Fibroblast of the conjunctiva (primary cell): Measurements from ENCODE around the gene WIZ.
A peak's percentile ranks its signal among the peaks of the same experiment; 100 is the strongest.

Experiments used
- DNase-seq: peaks from one replicate; pipeline ENCODE4 v3.0.0-alpha.2; 2010; ENCODE audit warnings: low read depth

Gene WIZ

GRCh38 chr19:15443838-15444237 is 5.9 kb downstream of the WIZ start:
- DNase-seq = no peak

- no peak for DNase-seq
Observed at GRCh38 chr19:15443325-15443724, 6.4 kb downstream of the WIZ start.

GRCh38 chr19:15442142-15442920 is 7.4 kb downstream of the WIZ start:
- DNase-seq = no peak

GRCh38 chr19:15441317-15441716 is 8.4 kb downstream of the WIZ start:
- DNase-seq = no peak

- DNase-seq = no peak
Observed at GRCh38 chr19:15439821-15440641, 9.7 kb downstream of the WIZ start.

- DNase-seq = no peak
Observed at GRCh38 chr19:15439078-15439799, 10.5 kb downstream of the WIZ start.

GRCh38 chr19:15438577-15438976 is 11.2 kb downstream of the WIZ start:
- no peak for DNase-seq

GRCh38 chr19:15438124-15438496 is 11.6 kb downstream of the WIZ start:
- no peak for DNase-seq

GRCh38 chr19:15437355-15438123 is 12.2 kb downstream of the WIZ start:
- DNase-seq = no peak

GRCh38 chr19:15436826-15437110 is 13.0 kb downstream of the WIZ start:
- no peak for DNase-seq

GRCh38 chr19:15436012-15436825 is 13.5 kb downstream of the WIZ start:
- no peak for DNase-seq

GRCh38 chr19:15433519-15434069 is 16.2 kb downstream of the WIZ start:
- DNase-seq = no peak

GRCh38 chr19:15432629-15433518 is 16.9 kb downstream of the WIZ start:
- peak; percentile 63 for DNase-seq

GRCh38 chr19:15432018-15432494 is 17.7 kb downstream of the WIZ start:
- DNase-seq = no peak

- DNase-seq = no peak
Observed at GRCh38 chr19:15431396-15432017, 18.2 kb downstream of the WIZ start.

- no peak for DNase-seq
Observed at GRCh38 chr19:15430526-15431120, 19.1 kb downstream of the WIZ start.

GRCh38 chr19:15429825-15430467 is 19.8 kb downstream of the WIZ start:
- no peak for DNase-seq
